Measurements from ENCODE around the gene FAM107B.
"Not testable (repeated sequence)": the region's sequence is repeated elsewhere in the genome, so short reads cannot be mapped to it uniquely, and the experiment has no call there.

FAM107B gene

DNA sequence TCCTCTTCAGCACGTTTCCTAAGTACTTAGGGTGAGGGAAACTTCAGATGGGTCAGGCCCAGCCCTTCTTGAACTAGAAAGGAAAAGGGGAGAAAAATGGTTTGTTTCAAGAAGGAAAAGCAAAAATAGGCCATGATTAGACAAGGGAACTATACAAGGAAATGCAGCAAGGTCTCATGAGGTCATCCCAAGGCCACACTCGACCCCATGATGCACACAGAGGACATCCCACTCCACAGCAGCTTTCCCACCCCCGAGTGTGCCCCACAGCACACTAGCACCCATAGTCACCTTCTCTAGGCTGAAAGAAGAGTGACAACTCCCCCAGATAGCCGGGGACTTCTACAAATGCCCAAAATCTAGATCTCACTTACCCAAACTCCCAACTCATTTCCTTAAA, 173.4 kb downstream of the FAM107B start:
- no peak for DNase-seq (ENCODE audit: low read depth in 2 of 2)

DNA sequence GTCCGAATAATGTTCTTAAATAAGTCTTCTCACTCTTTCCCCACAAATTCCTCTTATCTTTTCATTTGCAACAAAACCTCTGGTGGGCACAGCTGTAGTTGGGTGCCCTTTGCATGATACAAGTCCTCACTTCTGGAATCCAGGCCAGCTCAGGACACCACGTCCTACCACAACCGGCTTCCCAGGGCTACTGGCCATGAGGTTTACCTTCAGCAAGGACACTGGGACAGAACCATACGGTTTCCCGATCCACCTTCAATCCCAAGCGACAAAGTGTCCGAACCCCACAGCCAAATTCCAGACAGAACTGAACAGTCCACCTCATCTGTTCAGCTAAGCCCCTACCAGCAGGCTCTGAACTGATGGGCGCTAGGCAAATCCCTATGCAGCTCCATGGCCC, 174.6 kb downstream of the FAM107B start:
- DNase-seq (ENCODE audit: low read depth in 2 of 2), result no peak

- DNase-seq (ENCODE audit: low read depth in 2 of 2), result no peak
Observed at GRCh38 chr10:14598809-14599764, 175.6 kb downstream of the FAM107B start.

DNA sequence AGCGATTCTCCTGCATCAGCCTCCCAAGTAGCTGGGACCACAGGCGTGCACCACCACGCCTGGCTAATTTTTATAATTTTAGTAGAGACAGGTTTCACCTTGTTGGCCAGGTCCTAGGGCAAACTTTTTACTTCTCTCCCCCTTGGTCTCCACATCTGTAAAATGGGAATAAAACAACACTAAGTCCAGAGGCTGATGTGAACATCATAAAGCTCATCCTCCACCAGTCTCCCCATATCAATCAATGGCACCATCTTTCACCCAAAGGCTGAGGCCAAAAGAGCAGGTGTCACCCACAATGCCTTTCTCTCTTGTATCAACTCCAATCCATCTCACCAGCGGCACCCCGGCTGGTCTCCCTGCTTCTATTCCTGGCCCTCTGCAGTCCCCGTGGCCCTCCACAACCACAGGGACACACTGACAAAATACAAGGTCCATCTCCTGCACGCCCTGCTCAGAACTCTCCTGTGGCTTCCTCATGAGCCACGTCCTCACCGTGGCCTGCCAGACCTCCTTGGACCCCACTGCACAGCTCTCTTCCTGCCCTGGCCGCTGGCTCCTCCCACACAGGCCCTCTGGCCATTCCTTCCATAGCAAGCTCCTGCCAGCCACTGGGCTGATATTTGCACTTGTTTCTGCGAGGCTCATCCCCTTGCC, 179.0 kb downstream of the FAM107B start:
- no peak for DNase-seq (ENCODE audit: low read depth in 2 of 2)

- no peak for DNase-seq (ENCODE audit: low read depth in 2 of 2)
Observed at GRCh38 chr10:14594878-14595525, 179.7 kb downstream of the FAM107B start.

DNA sequence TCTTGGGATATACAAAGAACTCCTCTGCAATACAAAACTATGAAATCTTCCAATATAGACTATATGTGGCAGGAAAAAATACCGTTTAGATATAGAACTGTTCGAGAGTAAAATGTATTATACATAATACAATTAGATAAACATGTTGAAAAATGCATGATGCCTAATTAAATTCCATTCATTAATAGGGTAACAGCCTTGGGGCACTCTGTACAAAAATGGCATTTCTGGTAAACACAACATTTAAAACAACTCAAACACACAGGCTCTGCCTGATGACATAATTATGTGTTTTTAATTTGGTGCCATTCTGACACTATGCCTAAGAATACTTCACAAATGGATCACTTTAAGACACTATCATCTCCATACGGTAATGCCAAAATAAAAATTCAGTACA, 180.9 kb downstream of the FAM107B start:
- DNase-seq (ENCODE audit: low read depth in 2 of 2), result no peak

DNA sequence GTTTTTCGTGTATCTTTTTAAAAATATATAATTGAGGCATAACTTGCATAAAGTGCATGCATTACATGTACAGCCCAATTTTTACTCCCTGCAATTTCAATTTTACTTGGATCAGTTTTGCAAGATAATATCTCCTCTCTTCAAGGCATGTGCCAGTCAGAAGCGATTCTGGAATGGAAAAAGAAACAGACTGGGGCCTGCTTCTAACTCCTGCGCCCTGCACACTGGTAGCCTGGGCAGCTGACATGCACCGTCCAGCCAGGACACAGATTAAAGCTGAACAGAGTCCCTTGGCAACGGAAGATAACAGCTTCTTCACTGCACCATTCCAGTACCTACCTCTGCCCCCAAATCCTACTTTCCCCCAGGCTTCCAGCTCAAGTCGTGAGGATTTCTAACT, 182.1 kb downstream of the FAM107B start:
- DNase-seq (ENCODE audit: low read depth in 2 of 2), result no peak

GRCh38 chr10:14592026-14592425, 182.7 kb downstream of the FAM107B start:
- DNase-seq (ENCODE audit: low read depth in 2 of 2), result no peak

GRCh38 chr10:14588938-14589294, 185.8 kb downstream of the FAM107B start:
- not testable (repeated sequence) for DNase-seq (ENCODE audit: low read depth in 2 of 2)

GRCh38 chr10:14588084-14588937, 186.4 kb downstream of the FAM107B start:
- no peak for DNase-seq (ENCODE audit: low read depth in 2 of 2)

DNA sequence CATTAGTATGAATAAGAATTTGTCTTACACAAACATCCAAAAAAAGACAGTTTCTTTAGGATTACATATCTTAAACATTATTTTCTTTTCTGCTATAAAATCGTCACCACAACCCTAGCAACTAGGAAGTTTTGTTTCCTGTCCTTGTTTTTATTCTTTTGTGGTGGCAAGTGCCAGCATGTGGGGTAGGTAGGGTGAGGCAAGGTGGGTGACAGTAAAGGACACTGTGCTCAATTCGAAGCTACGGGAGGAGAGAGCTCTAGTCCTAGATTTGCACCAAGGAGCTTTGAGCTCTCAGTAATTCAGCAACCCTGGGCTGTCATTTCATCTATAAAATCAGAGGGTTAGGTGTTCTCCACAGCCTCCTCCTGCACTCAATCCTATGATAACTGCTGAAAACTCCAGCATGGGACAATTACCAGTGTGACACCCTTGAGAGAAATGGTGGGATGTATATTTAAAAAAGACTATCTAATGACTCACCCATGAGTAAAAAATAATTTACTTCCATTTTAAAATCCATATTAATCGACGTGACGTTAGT, 187.1 kb downstream of the FAM107B start:
- DNase-seq (ENCODE audit: low read depth in 2 of 2), result no peak

DNA sequence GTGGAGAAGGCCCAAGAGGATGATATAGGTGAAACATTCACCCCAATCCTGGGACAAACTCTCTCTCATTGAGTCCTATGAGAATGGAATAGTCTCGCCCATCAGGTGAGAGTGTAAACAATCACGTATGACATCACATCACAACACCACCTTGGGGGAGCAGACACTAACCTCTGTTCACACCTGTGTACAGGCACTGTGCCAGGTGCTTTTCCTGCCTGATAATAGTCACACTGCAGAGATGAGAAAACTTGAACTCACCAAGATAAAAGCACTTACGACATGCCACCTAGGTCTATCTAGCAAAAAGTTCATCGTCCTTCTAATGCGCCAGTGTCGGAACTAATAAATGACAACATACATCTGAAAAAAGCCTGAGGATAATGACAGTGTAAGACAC, 187.8 kb downstream of the FAM107B start:
- DNase-seq (ENCODE audit: low read depth in 2 of 2), result no peak

DNA sequence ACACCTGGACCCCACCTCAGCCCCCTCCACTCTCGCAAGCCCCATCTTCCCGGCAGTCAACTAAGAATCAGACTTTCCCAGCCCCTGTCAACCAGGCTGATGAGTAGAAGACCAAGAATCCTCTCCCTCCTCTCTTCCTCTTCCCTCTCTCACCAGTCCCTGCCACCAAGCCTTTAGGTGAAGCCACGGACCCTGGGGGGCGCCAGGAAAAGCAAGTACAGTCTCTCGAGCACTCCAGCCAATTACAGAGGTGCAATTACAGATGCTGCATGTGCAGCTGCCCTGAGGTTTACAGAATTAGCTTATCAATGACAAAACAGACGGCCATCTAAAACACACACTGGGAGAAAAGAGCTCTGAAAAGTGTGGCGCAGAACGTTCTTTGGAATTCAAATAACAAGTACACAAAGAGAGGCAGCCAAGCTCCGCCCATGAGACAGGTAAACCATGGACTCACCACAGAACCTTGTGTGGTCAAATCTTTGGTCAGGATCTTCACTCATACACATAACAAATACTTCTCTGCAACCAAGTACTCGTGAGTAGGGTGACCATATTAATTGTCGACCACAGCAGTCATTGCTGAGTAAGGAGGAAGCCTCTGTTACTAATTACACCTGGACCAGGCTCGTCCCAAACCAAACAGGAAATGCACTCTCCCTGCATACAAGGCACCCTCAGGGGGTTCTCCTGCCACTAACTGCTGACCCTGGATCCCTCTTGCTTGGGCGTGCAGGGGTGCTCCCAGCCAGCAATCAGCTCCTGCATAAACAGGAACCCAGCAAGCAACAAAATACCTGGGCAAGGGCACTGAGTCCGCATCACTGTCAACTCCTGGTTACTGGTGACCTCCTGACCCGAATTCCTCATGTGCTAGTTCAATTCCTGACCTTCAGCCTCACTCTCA, 189.2 kb downstream of the FAM107B start:
- no peak for DNase-seq (ENCODE audit: low read depth in 2 of 2)

GRCh38 chr10:14584661-14585060, 190.0 kb downstream of the FAM107B start:
- no peak for DNase-seq (ENCODE audit: low read depth in 2 of 2)

- DNase-seq (ENCODE audit: low read depth in 2 of 2), result no peak
Observed at GRCh38 chr10:14583967-14584366, 190.7 kb downstream of the FAM107B start.

GRCh38 chr10:14583252-14583651, 191.4 kb downstream of the FAM107B start:
- DNase-seq (ENCODE audit: low read depth in 2 of 2), result peak; percentile 66 to 69

- no peak for DNase-seq (ENCODE audit: low read depth in 2 of 2)
Observed at GRCh38 chr10:14581553-14582321, 193.0 kb downstream of the FAM107B start.

GRCh38 chr10:14580671-14581332, 193.9 kb downstream of the FAM107B start:
- no peak for DNase-seq (ENCODE audit: low read depth in 2 of 2)

DNA sequence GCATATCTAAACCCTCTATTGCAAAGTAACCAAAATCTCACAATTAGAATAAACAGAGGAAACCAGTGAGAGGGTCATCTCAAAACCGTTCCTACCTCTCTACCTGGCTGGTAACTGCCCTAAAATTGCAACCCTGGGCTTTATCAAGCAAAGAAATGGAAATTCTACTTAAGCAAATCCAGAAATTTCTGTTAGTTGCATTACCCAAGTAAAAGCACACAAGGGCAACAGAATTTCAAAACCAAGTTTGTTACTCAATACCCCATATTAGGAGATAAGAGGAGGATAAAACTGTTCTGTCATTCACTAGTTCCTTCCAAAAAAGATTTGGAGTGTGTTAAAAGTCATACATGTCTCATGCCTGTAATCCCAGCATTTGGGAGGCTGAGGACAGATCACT, 195.3 kb downstream of the FAM107B start:
- no peak for DNase-seq (ENCODE audit: low read depth in 2 of 2)

All from stimulated activated CD4-positive, alpha-beta T cell treated with anti-CD3 and anti-CD28 coated beads, Interleukin-4, amount 100 ng/mL, for 48 hours (primary cell).